Germinal center (tissue), 1 donor: ENCODE results near the gene WDFY4.

ENCODE experiments used
- DNase-seq: peaks from one replicate; pipeline ENCODE4 v3.0.0; 2012; ENCODE audit warnings: mixed read lengths, low spot score

Gene WDFY4

GRCh38 chr10:48744587-48744986 lies 59.9 kb downstream of the WDFY4 start:
- no peak for DNase-seq

- DNase-seq: no peak
These were observed 61.1 kb downstream of the WDFY4 start for GRCh38 chr10:48745662-48746245.

- peak; percentile 10 for DNase-seq
These were observed 63.9 kb downstream of the WDFY4 start for GRCh38 chr10:48748573-48748972.

- DNase-seq: no peak
These were observed 64.6 kb downstream of the WDFY4 start for GRCh38 chr10:48749254-48749787.

GRCh38 chr10:48750019-48750418 lies 65.3 kb downstream of the WDFY4 start:
- no peak for DNase-seq

- DNase-seq: no peak
These were observed 66.3 kb downstream of the WDFY4 start for GRCh38 chr10:48750991-48751390.

GRCh38 chr10:48751730-48752129 lies 67.1 kb downstream of the WDFY4 start:
- no peak for DNase-seq

- DNase-seq: no peak
These were observed 73.7 kb downstream of the WDFY4 start for GRCh38 chr10:48758411-48758810.

- no peak for DNase-seq
These were observed 74.6 kb downstream of the WDFY4 start for GRCh38 chr10:48759113-48759901.

- DNase-seq: no peak
These were observed 76.3 kb downstream of the WDFY4 start for GRCh38 chr10:48760983-48761382.

- no peak for DNase-seq
These were observed 77.7 kb downstream of the WDFY4 start for GRCh38 chr10:48762064-48763042.

- DNase-seq: no peak
These were observed 78.8 kb downstream of the WDFY4 start for GRCh38 chr10:48763403-48763965.

GRCh38 chr10:48764486-48764885 lies 79.8 kb downstream of the WDFY4 start:
- no peak for DNase-seq

- no peak for DNase-seq
These were observed 80.4 kb downstream of the WDFY4 start for GRCh38 chr10:48765039-48765438.

GRCh38 chr10:48765527-48765926 lies 80.9 kb downstream of the WDFY4 start:
- DNase-seq: no peak

GRCh38 chr10:48767373-48768143 lies 82.9 kb downstream of the WDFY4 start:
- no peak for DNase-seq

- no peak for DNase-seq
These were observed 83.6 kb downstream of the WDFY4 start for GRCh38 chr10:48768144-48768766.

GRCh38 chr10:48768926-48769325 lies 84.3 kb downstream of the WDFY4 start:
- DNase-seq: no peak

- no peak for DNase-seq
These were observed 85.2 kb downstream of the WDFY4 start for GRCh38 chr10:48769706-48770435.

GRCh38 chr10:48770561-48771089 lies 86.0 kb downstream of the WDFY4 start:
- no peak for DNase-seq
